CD4-positive, alpha-beta memory T cell (primary cell): ENCODE results near the gene LRIG1. TPM values are rescaled to one million over a fixed set of nuclear protein-coding genes. Genes with fewer than 3 reads are reported as not detected.
A peak's percentile ranks its signal among the peaks of the same experiment; 100 is the strongest.

Experiments
- CTCF ChIA-PET: fragments of 350-600 bp; sonication (Branson Sonifier 250); formaldehyde crosslinking; loops from one replicate; lab custom pipeline; 2021; ENCODE audit warnings: inconsistent platforms; ENCODE audit not compliant: partially characterized antibody; lab: Charles Lee
- POLR2A ChIA-PET: fragments of 350-600 bp; sonication (Branson Sonifier 250); formaldehyde crosslinking; loops from one replicate; lab custom pipeline; 2021; ENCODE audit not compliant: partially characterized antibody; lab: Charles Lee
- DNase-seq, 5 donors: peaks; one replicate each; pipeline versions ENCODE4 v3.0.0 to v3.0.0-alpha.2; 2020 to 2022; ENCODE audit warnings: mixed read lengths in 1 of 5
- H3K27ac ChIP-seq: one replicate; pipeline ENCODE4 v1.7.0; 2013; ENCODE audit warnings: low read depth, low read length
- H3K27me3 ChIP-seq: 2 replicates; pipeline ENCODE4 v1.7.0; 2013; ENCODE audit warnings: mild to moderate bottlenecking, low read length, moderate library complexity; ENCODE audit not compliant: insufficient read depth
- H3K36me3 ChIP-seq: 2 replicates; pipeline ENCODE4 v1.7.0; 2013; ENCODE audit warnings: mild to moderate bottlenecking, low read length, moderate library complexity; ENCODE audit not compliant: insufficient read depth
- H3K4me1 ChIP-seq: 2 replicates; pipeline ENCODE4 v1.7.0; 2013; ENCODE audit warnings: mild to moderate bottlenecking, low read length, moderate library complexity; ENCODE audit not compliant: insufficient read depth
- H3K4me3 ChIP-seq, 2 donors: one replicate each; pipeline ENCODE4 v1.7.0; 2013; ENCODE audit warnings: low read length in 2 of 2, mild to moderate bottlenecking in 1 of 2
- H3K9me3 ChIP-seq, 2 donors: one replicate each; pipeline ENCODE4 v1.7.0; 2013; ENCODE audit warnings: low read length in 2 of 2, control low read depth in 1 of 2; ENCODE audit not compliant: control insufficient read depth in 1 of 2
- H3K27ac Mint-ChIP-seq, 7 donors: one replicate each; pipeline ENCODE4 v1.8.0; 2020 to 2021; ENCODE audit warnings: mixed read lengths in 7 of 7, mild to moderate bottlenecking in 6 of 7, inconsistent platforms in 3 of 7, moderate library complexity in 3 of 7
- H3K27me3 Mint-ChIP-seq, 2 donors: one replicate each; pipeline ENCODE4 v1.8.0; 2020 to 2021; ENCODE audit warnings: mixed read lengths in 2 of 2
- H3K36me3 Mint-ChIP-seq, 2 donors: one replicate each; pipeline ENCODE4 v1.8.0; 2020 to 2021; ENCODE audit warnings: mixed read lengths in 2 of 2, inconsistent platforms in 1 of 2, mild to moderate bottlenecking in 1 of 2
- H3K4me1 Mint-ChIP-seq, 4 donors: one replicate each; pipeline ENCODE4 v1.8.0; 2020 to 2021; ENCODE audit warnings: mixed read lengths in 4 of 4, mild to moderate bottlenecking in 1 of 4
- H3K4me3 Mint-ChIP-seq, 8 donors: one replicate each; pipeline ENCODE4 v1.8.0; 2020 to 2021; ENCODE audit warnings: mixed read lengths in 8 of 8, mild to moderate bottlenecking in 7 of 8, moderate library complexity in 6 of 8, inconsistent platforms in 3 of 8
- H3K9me3 Mint-ChIP-seq, 8 donors: one replicate each; pipeline ENCODE4 v1.8.0; 2020 to 2021; ENCODE audit warnings: mixed read lengths in 8 of 8, mild to moderate bottlenecking in 5 of 8, inconsistent platforms in 3 of 8, moderate library complexity in 1 of 8
- intact Hi-C: fragments of 100-400 bp; cut with micrococcal nuclease; formaldehyde crosslinking; loops from one replicate; pipeline ENCODE4 v1.15.1; 2023
- polyA plus RNA-seq, 2 donors: library from polyadenylated mRNA; unstranded; fragments of 300-500 nt; fragmentation: Illumina TruSeq; gene quantifications; one replicate each; pipeline ENCODE4 v1.2.3, GENCODE V29; 2021
- total RNA-seq, 2 experiments: library from RNA; stranded (reverse); gene quantifications; one replicate each; pipeline ENCODE4 v1.2.3, GENCODE V29; 2021

LRIG1 gene
- total and polyA plus RNA-seq, 4 experiments from 2014 or later, result 28.6 to 71.7 (median 62.4) TPM

DNA sequence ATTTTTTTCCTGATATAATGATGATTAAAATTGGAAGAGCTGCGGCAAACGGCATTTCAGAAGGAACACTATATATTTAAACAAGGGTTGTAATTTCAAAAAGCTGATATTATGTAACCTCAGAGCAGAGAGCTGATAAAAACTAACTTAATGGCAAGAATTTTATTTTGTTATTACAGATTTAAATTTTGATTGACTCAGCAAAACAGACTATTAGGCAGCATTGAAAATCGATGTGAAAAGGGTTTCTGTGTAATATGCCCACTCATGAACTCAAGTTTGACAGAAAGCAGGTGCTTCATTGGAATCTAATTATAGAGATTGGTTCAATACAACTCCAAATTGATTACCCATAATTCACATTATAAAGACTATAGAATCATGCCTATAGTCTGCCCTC lies 24.9 kb upstream of the LRIG1 start:
- H3K36me3 Mint-ChIP-seq, result no peaks in the 10 kb centered on the region
- H3K9me3 ChIP-seq, result no peaks in the 10 kb centered on the region
- no peaks in the 10 kb centered on the region for H3K9me3 Mint-ChIP-seq
- H3K4me3 Mint-ChIP-seq, result no peak overlapping the region
- peaks cover 0 to 5% (median 2%) of the 10 kb centered on the region in 4 donors for H3K4me1 Mint-ChIP-seq
- CTCF ChIA-PET, result interaction anchor here (0.9 to 1.7 kb wide), 2 partner anchors 34 to 118 kb away, joined by 3 to 5 read pairs; no protein-coding TSS in a partner anchor
- no peak overlapping the region for H3K27ac Mint-ChIP-seq
- H3K4me1 ChIP-seq, result no peaks in the 10 kb centered on the region
- intact Hi-C loops, result no loop called here
- no peaks in the 10 kb centered on the region for H3K27me3 ChIP-seq
- H3K4me3 ChIP-seq, result no peak overlapping the region
- no peak overlapping the region for H3K27ac ChIP-seq
- peaks cover 5% of the 10 kb centered on the region in 2 donors for H3K27me3 Mint-ChIP-seq
- no peaks in the 10 kb centered on the region for H3K36me3 ChIP-seq
- POLR2A ChIA-PET, result interaction anchor here (1.1 kb wide), 1 partner anchor 16 kb away, joined by 3 read pairs; no protein-coding TSS in a partner anchor
- no peak for DNase-seq

DNA sequence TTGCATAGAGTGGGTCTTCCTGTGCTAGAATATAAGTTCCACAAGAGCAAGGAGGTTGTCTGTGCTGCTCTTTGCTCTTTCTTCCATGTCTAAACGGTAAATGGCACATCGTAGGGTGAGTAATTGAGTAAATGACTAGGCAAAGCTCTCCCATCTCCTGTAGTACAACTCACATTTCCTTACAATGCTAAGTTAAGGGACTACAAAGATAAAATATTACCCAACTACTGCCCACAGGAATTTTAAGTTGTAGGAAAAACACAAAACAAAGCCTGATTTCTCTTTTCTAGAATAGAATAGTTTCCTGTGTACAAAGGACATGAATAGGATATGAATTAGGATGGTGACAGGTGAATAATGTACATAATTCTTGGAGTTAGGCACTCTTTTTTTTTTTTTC lies 19.9 kb upstream of the LRIG1 start:
- no peaks in the 10 kb centered on the region for H3K36me3 Mint-ChIP-seq
- no peak overlapping the region for H3K27ac ChIP-seq
- H3K27me3 Mint-ChIP-seq, result peaks cover 5% of the 10 kb centered on the region in 2 donors
- no peaks in the 10 kb centered on the region for H3K9me3 Mint-ChIP-seq
- H3K4me1 ChIP-seq, result no peaks in the 10 kb centered on the region
- no peaks in the 10 kb centered on the region for H3K27me3 ChIP-seq
- no peak overlapping the region for H3K27ac Mint-ChIP-seq
- no peaks in the 10 kb centered on the region for H3K9me3 ChIP-seq
- H3K4me3 ChIP-seq, result no peak overlapping the region
- intact Hi-C loops, result no loop called here
- no peaks in the 10 kb centered on the region for H3K36me3 ChIP-seq
- DNase-seq, result no peak
- H3K4me1 Mint-ChIP-seq, result peaks cover 0 to 5% (median 2%) of the 10 kb centered on the region in 4 donors
- no peak overlapping the region for H3K4me3 Mint-ChIP-seq
- ChIA-PET POLR2A (no interaction called here), CTCF (no interaction called here)

DNA sequence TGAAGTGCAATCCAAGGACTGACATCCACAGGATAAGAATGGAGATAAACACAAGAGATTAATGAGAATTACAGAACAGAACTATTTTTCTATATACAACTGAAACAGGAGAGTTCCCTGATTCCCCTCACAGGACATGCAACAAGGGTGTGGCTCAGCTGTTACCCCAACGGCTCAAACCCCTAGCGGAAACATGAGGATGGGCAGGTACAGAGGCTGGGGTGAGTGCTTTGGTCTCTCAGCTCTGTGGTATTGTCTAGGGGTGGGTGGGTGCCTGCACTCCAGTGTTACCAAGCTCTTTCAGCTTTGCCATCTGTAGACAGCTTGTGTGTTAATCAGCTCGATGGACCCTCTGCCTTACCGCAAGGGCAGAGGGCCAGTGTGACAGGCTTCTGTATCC lies 17.8 kb upstream of the LRIG1 start:
- Histone ChIP-seq H3K9me3 (no peaks in the 10 kb centered on the region), H3K4me1 (no peaks in the 10 kb centered on the region), H3K36me3 (no peaks in the 10 kb centered on the region), H3K27me3 (no peaks in the 10 kb centered on the region), H3K4me3 (no peak overlapping the region), H3K27ac (no peak overlapping the region)
- CTCF ChIA-PET, result no interaction called here
- Mint-ChIP-seq H3K27me3 (peaks cover 0 to 2% of the 10 kb centered on the region in 2 donors), H3K27ac (no peak overlapping the region), H3K4me1 (peaks cover 0 to 2% (median 0%) of the 10 kb centered on the region in 4 donors), H3K36me3 (no peaks in the 10 kb centered on the region), H3K4me3 (no peak overlapping the region), H3K9me3 (no peaks in the 10 kb centered on the region)
- no peak for DNase-seq
- POLR2A ChIA-PET, result no interaction called here
- intact Hi-C loops, result no loop called here

DNA sequence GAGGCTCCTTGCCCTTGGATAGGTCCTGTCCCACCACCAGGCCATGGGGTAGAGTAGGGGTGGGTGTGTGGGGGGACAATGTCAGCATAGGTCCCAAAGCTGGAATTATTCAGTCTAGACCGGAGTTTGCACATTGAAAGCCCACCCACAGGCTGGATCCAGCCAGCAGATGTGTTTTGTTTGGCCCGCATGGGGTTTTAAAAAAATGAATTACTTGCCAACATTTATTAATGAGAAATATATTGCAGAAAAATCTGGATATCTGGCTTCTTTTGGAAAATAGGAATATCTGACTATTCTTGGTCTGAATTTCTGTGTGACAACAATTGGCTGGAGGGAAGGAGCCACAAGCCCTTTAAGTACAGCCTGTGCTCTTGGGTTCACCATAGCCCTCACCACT lies 17.3 kb upstream of the LRIG1 start:
- H3K4me3 ChIP-seq, result no peak overlapping the region
- no peak overlapping the region for H3K27ac ChIP-seq
- CTCF ChIA-PET, result no interaction called here
- no peaks in the 10 kb centered on the region for H3K4me1 ChIP-seq
- H3K27me3 ChIP-seq, result no peaks in the 10 kb centered on the region
- H3K36me3 ChIP-seq, result no peaks in the 10 kb centered on the region
- Mint-ChIP-seq H3K9me3 (no peaks in the 10 kb centered on the region), H3K36me3 (no peaks in the 10 kb centered on the region), H3K4me3 (no peak overlapping the region), H3K27me3 (peaks cover 0 to 2% of the 10 kb centered on the region in 2 donors), H3K27ac (no peak overlapping the region), H3K4me1 (peaks cover 0 to 2% (median 0%) of the 10 kb centered on the region in 4 donors)
- intact Hi-C loops, result no loop called here
- no peak for DNase-seq
- no peaks in the 10 kb centered on the region for H3K9me3 ChIP-seq
- POLR2A ChIA-PET, result no interaction called here

DNA sequence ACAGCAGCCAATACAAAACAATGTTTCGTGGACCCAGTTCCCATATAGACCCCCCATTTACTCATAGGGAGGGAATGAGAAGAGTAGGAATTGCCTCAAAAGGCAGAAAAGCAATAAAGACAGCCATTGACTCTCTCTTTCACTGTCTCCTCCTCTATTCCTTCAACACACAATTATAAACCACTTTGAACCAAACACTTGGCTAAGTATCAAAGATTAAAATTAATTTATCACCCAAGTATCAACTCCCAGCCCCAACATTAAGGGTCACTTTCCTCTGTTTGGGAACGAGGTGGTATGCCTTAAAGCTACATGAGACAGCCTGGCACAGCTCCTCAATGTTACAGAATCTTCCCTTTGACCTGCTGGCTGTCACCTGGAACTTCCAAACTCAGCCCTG lies 16.4 kb upstream of the LRIG1 start:
- CTCF ChIA-PET, result no interaction called here

GRCh38 chr3:66508461-66508860 lies 7.6 kb upstream of the LRIG1 start:
- Histone ChIP-seq H3K4me3 (no peak overlapping the region), H3K36me3 (no peaks in the 10 kb centered on the region), H3K27me3 (no peaks in the 10 kb centered on the region), H3K4me1 (peaks cover 4% of the 10 kb centered on the region), H3K27ac (no peak overlapping the region), H3K9me3 (no peaks in the 10 kb centered on the region)
- CTCF ChIA-PET, result interaction anchor here (3.2 kb wide), 1 partner anchor 101 kb away, joined by 12 read pairs; no protein-coding TSS in a partner anchor
- POLR2A ChIA-PET, result no interaction called here
- intact Hi-C loops, result loop anchor here (10.0 kb wide), 2 partner anchors 306 to 1146 kb away; partner anchors contain the start of gene SUCLG2
- H3K27me3 Mint-ChIP-seq, result peaks cover 0 to 1% of the 10 kb centered on the region in 2 donors
- H3K4me1 Mint-ChIP-seq, result peaks cover 4 to 8% (median 7%) of the 10 kb centered on the region in 4 donors
- no peak overlapping the region for H3K27ac Mint-ChIP-seq
- no peaks in the 10 kb centered on the region for H3K9me3 Mint-ChIP-seq
- H3K36me3 Mint-ChIP-seq, result no peaks in the 10 kb centered on the region
- H3K4me3 Mint-ChIP-seq, result no peak overlapping the region
- DNase-seq, result no peak

More for the DNA sequence above, 16.4 kb upstream of the LRIG1 start:
- DNase-seq, result no peak
- Mint-ChIP-seq H3K4me3 (no peak overlapping the region), H3K27ac (peak overlapping the region in 1 of 7 donors; percentile 86), H3K36me3 (no peaks in the 10 kb centered on the region), H3K4me1 (peaks cover 0 to 2% (median 0%) of the 10 kb centered on the region in 4 donors), H3K27me3 (peaks cover 1 to 2% of the 10 kb centered on the region in 2 donors), H3K9me3 (no peaks in the 10 kb centered on the region)
- Histone ChIP-seq H3K9me3 (no peaks in the 10 kb centered on the region), H3K36me3 (no peaks in the 10 kb centered on the region), H3K4me3 (no peak overlapping the region), H3K4me1 (no peaks in the 10 kb centered on the region), H3K27me3 (no peaks in the 10 kb centered on the region), H3K27ac (no peak overlapping the region)
- intact Hi-C loops, result no loop called here
- POLR2A ChIA-PET, result no interaction called here

DNA sequence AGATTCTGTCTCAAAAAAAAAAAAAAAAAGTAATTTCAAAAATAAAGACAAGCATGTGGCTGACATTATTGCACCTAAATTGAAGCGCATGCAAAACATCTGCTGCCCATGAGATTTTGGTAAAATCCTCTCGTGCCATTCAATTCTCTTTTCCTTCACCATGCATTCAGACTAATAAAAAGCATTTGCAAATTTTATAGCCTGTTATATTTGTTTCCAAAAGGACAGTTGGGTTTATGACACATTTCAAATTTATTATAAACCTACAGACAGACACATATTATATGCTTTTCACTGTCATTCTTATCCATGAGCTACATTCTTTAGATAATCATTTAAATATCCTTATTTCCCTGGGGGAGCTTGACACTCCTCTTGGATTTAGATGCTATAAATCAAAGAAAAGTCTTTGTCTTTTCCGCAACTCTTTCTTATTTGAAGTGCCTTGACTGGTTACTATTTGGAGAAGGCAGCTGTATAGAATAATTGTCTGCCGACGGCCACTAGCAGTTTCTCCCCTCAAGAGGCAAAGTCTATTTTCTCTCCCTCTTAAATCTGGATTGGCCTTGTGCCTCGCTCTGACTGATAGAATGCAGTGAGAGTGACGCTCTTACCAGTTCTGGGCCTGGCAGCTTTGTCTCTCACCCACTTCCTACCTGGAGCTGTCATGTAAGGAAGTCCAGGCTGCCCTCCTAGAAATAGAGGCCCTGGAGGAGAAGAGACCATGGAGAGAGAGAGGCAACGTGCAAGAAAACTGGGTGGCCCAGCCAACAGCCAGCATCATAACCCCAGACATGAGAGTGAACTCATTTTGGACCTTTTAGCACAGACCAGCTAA lies 6.8 kb upstream of the LRIG1 start:
- Histone ChIP-seq H3K27me3 (no peaks in the 10 kb centered on the region), H3K36me3 (no peaks in the 10 kb centered on the region), H3K4me3 (no peak overlapping the region), H3K27ac (no peak overlapping the region), H3K9me3 (no peaks in the 10 kb centered on the region), H3K4me1 (peaks cover 12% of the 10 kb centered on the region)
- no peaks in the 10 kb centered on the region for H3K9me3 Mint-ChIP-seq
- ChIA-PET CTCF (interaction anchor here (0.8 to 3.2 kb wide), 3 partner anchors 36 to 101 kb away, joined by 3 to 12 read pairs (median 8); no protein-coding TSS in a partner anchor), POLR2A (no interaction called here)
- DNase-seq, result no peak
- H3K36me3 Mint-ChIP-seq, result no peaks in the 10 kb centered on the region
- H3K4me3 Mint-ChIP-seq, result no peak overlapping the region
- intact Hi-C loops, result loop anchor here (10.0 kb wide), 2 partner anchors 307 to 1147 kb away; partner anchors contain the start of gene SUCLG2
- H3K4me1 Mint-ChIP-seq, result peaks cover 12 to 16% (median 15%) of the 10 kb centered on the region in 4 donors
- peaks cover 0 to 1% of the 10 kb centered on the region in 2 donors for H3K27me3 Mint-ChIP-seq
- no peak overlapping the region for H3K27ac Mint-ChIP-seq
